HG03139 (cell line): ENCODE data around the gene USP53.
A peak's percentile ranks its signal among the peaks of the same experiment; 100 is the strongest.
"Not testable (repeated sequence)": the region's sequence is repeated elsewhere in the genome, so short reads cannot be mapped to it uniquely, and the experiment has no call there.

Source experiments
- ATAC-seq: cut with Tn5 transposase; IDR thresholded peaks from one replicate; pipeline ENCODE4 v1.9.1; 2021; ENCODE audit not compliant: unreplicated experiment

The USP53 gene

DNA sequence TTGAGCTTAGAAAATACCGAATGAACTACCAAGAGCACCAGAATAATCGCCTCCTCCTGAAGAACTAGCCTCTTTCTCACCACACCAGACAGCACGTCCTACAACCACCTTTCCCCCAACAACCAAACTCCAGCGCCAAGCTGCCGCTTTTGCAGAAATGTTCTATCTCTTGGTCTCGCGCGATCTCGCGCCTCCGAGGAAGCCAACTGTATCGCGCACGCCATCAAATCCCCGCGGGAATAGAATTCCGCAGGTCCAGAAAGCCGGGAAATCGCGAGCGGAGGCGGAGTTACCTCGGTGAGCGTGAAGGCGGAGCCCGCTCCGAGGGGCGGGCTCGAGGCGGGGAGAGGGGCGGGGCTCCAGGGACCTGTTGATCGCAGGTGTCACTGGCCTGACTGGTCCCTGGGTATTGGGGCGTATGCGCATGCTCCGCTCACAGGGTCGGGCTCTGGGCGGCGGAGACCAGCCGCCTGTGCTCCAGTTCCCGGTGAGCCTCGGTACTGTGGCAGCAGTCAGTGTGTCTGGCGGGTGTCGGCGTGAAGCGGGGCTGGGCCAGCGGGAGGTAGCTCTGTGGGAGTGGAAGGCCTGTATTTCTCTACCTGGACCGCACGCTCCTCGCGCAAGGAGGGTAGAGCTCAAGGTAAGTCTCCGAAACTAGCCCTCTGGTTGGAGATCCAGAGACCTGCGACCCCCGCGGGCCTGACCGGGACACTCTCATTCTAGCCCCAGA is at the start of gene USP53:
Gene USP53, plus strand, starts transcription at position 480 of the 730 bp plus-strand sequence. CDS start 27,047 bp downstream, outside the sequence.
- peak; percentile 90 for ATAC-seq

DNA sequence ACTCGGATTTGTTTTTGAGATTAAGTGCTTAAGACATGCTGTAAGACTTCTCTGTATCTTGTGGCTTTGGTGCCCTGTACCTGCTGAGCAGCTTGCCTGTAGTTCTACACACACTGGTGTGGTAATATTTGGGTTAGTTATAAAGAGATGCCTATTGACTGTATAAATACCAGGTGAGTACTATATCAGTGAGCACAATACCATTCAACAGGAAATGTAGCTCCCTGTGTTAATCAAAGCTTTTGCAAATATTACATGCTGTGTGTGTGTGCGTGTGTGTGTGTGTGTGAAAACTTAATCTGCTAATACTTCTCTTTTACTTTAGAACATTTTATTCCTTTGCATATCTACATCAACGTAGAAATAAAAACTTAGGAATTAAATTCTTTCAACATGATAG is 46.7 kb upstream of the USP53 start:
- no peak for ATAC-seq

DNA sequence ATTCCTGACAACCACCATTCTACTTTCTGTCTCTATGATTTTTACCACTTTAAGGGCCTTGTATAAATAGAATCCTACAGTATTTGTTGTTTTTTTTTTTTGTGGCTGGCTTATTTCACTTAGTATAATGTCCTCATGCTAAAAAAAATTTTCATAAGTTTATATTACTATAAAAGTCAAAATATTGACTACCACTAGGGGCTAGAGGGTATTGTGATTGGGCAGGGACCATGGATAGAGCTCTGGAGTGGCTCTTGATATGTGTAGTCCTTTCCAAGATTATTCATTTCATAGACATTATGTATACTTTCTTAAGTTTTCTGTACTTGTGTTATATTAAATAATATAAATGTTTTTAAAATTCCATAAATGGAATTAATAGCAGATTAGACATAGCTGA is 42.3 kb upstream of the USP53 start:
- no peak for ATAC-seq

DNA sequence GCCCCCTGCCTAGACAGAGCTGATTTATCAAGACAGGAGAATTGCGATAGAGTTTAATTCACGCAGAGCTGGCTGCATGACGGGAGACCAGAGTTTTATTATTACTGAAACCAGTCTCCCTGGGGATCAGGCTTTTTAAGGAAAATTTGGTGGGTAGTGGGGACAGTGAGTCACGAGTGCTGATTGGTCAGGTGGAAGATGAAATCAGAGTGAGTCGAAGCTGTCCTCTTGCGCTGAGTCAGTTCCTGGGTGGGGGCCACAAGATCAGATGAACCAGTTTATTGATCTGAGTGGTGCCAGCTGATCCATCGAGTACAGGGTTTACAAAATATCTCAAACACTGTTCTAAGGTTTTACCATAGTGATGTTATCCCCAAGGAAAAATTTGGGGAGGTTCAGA is 40.3 kb upstream of the USP53 start:
- ATAC-seq = no peak

DNA sequence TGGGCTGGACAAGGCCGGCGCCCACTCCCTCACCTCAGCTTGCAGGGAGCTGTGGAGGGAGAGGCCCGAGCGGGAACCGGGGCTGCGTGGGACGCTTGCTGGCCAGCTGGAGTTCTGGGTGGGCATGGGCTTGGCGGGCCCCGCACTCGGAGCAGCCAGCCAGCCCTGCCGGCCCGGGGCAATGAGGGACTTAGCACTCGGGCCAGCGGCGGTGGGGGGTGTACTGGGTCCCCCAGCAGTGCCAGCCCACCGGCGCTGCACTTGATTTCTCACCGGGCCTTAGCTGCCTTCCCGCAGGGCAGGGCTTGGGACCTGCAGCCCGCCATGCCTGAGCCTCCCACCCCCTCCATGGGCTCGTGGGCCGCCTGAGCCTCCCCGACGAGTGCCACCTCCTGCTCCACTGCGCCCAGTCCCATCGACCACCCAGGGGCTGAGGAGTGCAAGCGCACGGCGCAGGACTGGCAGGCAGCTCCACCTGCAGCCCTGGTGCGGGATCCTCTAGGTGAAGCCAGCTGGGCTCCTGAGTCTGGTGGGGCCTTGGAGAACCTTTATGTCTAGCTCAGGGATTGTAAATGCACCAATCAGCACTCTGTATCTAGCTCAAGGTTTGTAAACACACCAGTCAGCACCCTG is 38.7 kb upstream of the USP53 start:
- ATAC-seq = not testable (repeated sequence)

DNA sequence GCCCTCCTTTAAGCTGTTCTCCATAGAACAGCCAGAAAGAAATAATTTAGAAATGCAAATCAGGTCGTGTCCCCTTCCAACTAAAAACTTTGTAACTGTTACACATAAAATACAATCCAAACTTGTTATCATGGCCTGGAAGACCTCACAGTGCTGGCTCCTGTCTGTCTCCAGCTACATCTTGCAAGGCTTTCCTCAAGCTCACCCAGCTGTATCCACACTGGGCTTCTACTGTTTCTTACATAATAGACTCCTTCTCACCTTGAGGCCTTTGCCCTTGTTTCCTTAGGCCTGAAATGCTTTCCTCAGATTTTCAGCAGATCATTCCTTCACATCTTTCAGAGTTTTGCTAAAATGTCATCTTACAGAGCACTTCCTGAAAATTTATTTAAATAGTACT is 33.5 kb upstream of the USP53 start:
- ATAC-seq = no peak

DNA sequence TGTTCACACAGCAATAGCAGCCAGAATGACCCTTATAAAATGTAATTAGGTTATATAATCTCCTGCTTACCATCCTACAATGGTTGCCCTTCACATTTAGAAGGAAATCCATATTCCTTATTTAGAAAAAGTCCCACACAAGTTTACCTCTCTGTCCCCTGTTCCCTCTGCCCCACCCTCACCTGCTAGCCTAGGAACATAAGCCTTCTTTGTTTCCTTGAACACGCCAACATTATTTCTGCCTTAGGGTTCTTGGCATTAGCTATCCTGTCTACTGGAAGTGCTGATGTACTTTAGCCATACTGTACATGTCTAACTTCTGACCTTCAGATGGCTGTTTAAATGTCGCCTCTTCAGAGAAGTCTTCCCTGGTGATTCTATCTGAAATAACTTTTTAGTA is 28.4 kb upstream of the USP53 start:
- no peak for ATAC-seq

DNA sequence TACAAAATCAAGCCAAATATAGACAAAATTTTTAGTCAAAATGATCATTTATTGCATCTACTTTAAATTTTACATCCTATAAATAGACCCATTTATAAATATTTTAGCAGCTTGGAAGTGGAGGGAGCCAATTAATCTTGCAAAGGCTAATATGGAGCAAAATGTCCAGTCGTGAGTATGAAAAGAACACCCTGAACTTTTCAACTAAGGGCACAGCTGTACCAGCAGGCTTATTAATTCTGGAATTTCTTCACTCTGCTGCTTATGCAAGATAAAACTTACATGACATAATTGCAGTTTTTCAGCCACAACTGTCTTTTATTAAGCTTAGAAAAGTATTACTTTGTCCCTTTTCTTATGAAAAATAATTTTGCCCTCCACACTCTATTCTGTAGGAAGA is 22.9 kb upstream of the USP53 start:
- ATAC-seq = no peak

DNA sequence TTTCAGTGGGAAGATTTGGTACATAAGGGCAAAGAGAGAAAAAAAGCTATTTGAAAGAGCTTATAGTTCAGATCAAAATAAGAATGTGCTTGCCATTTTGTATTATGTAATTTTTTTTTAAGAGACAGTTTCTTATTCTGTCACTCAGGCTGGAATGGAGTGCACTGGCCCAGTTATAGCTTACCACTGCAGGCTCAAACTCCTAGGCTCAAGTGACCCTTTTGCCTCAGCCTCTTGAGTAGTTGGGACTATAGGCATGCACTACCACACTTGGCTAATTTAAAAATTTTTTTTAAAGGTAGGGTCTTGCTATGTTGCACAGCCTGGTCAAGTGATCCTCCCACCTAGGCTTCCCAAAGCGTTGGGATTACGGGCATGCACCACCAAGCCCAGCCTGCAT is 22.2 kb upstream of the USP53 start:
- ATAC-seq = no peak

DNA sequence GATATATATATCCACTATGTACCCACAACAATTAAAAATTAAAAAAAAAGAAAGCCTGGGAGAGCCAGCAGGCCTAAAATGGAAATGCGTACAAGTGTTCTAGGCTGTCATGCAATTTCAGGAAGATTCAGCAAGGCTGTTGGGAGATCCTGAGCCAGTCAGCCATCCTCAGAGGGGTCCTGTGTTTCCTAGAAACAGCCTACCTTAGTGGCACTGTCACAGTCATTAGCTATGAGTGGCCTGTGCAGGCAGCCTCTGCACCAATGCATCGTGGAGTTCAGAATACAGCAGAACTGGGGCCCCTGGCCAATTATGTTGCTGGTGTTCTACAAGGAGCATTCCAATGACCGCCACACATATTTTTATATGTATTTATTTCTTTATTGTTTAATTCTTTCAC is 21.0 kb upstream of the USP53 start:
- ATAC-seq = no peak

DNA sequence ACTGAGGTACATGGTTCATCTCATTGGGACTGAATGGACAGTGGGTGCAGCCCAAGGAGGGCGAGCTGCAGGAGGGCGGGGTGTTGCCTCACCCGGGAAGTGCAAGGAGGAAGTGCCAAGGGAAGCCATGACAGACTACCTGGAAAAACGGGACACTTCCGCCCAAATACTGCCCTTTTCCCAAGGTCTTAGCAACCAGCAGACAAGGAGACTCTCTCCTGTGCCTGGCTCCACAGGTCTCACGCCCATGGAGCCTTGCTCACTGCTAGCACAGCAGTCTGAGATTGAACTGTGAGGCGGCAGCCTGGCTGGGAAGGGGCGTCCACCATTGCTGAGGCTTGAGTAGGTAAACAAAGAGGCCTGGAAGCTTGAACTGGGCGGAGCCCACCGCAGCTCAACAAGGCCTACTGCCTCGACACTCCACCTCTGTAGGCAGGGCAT is 14.7 kb upstream of the USP53 start:
- no peak for ATAC-seq

DNA sequence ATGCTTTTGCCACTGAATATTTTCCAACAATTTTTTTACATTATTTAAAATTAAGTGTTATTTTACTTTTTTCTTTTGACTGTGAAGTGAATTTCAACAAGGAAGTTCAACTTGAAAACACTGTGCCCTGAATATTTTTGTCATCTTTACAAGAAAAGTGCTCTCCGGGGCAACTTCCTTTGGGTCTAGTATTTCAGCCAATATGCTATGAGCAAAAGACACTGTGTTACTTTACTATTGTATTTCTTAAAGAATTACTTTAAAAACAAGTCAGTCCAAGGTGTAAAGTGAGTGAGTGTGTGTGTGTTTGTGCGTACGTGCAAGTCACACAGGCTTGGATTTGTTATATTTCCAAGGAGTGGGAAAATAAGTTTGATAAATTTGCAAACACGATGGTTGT is 7.6 kb upstream of the USP53 start:
- ATAC-seq = no peak

DNA sequence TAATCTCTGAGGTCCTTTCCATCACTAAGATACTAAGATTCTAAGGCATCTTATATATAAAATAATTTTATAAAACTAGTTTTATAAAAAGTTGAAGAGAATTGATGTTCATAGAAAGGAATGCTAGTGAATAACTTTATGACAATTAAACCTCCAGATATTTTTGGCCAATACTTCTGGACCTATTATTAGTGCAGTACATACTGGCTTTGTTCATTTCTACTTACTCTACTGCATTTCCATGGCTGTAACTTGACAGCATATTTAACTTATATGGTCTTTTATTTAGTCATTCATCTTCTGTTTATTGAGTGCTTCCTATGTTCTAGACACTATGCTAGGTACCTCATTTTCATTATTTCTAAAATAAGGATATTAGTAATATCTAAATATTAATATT is 6.8 kb upstream of the USP53 start:
- ATAC-seq = no peak

DNA sequence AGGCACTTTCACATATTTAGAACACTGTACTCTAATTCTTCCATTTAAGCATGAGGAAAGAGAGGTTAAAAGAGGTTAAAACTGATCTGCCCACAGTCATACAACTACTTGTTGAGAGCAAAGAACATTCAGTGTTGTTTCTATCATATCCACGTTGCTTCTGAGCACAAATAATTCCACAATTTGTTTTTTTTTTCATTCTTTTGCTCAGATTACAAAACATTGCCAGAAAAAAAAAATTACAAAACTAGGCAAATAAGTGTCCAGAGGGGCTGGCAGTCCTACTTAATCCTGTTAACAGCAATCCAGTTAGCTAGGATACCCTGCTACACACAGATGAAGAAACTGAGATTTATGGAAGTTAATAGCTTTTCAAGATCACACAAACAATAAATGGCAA is 6.3 kb upstream of the USP53 start:
- no peak for ATAC-seq

DNA sequence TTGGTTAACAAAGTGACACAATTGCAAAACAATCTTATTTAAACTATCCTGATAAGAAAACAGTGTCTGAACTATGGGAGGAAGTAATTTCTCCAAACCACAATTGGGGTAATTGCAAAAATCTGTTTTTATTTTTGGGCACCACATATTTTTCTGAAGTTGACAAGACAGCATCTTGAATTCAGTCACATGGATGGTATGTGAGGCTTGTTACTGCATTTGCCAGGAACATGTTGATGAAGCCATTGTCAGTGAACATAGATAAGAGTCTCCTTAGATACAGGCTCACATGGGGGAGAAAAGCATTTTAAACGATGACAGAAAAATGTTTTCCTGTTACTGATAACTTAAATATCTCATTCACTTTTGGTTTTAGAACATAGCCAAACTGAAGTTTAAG is 5.5 kb upstream of the USP53 start:
- no peak for ATAC-seq

DNA sequence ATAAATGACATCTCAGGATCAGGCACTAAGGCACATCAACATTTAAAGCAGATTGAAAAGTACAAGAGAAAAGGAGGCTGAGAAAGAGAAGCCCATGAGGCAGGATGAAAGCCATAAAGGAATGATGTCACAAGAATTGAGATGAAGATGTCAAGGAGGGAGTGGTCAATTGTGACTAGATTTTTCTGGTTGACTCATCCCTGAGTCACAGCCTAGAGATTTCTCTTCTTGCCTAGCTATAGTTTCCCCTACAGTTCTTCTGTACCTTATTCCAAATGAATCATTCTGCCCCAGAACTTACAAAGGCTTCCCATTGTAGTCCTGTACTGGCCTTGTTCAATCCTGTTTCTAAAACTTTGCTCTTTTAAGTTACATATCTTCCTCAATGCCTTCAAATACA is 3.4 kb upstream of the USP53 start:
- ATAC-seq = no peak

DNA sequence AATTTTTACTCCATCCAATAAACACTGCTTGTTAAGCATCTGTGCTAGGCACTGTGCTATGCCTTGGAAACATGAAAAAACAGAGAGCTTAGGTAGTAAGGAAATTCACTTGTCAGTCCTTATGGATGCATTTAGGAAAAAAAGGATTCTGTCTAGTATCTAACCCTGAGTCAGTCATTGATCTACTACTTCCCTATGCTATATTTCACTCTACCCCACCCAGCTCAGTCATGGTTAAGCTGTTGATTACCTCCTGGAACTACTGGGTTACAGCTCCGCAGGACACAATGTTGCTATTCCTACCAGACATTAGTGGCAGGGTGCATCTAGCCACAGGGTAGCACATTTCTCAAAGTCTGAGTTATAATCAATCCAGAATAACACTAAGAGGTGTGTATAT is 2.9 kb upstream of the USP53 start:
- ATAC-seq = no peak

DNA sequence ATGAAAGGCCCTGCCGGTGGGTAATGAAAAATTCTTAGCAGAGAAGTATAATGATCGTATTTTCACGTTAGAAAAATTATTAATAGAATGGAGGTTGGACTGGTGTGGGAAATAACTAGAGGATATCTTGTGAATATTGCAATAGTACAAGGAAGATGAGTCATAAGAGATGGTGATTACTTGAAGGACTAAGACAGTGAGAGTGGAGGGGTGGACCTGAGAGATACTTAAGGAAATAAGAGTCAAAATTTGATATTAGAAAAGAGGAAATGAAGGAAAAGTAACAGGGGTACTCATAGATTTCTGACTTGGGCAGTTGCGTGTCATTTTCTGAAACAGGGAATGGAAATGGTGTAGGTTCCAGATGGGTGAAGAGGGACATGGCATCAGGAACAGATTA is 1.7 kb upstream of the USP53 start:
- no peak for ATAC-seq

DNA sequence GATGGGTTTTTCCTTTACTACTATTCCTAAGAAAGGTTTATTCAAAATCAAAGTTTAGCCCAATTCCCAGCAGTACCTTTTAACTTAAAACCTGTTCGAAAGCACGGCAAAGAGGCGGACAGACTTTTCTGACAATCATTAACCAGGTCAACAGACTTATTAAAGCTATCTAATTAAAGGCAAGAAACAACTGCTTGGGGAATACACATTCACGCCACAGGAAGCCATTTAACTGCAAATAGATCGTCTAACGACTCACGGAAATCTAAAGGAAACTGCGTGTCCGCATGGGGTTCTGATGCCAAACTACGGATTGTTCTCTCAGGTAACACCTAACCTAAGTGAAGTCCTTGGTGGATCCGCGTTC is 663 bp upstream of the USP53 start:
- ATAC-seq = peak; percentile 3

DNA sequence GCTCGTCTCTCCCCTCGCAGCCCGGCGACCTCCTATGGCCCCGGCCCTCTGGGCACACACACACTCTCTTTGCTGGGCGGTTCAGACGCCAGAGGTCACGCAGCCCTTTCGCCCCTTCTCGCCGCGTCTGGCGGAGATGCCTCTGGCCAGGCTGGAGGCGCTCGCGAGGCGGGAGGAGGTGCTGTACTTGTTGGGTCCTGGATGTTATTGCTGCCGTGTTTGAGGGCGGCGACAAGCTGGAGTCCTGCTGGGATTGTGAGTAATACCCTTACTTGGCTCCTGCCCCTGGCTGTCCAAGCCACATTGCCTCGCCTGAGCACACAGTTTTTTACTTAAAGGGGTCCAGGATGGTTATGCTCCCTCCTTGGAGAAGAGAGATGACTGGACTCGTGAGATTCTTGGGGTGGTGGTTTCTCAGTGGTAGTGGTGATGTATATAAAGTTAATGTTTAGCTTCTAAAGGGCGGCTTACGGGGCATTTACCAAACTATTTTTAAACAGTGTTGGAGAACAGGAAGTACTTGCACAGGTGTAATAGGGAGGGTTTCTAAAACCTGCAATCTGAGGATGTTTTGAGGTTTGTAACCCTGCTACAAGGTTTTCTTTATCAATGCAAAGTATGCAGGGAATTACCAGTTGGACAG is 572 bp downstream of the USP53 start:
- ATAC-seq = peak; percentile 43

DNA sequence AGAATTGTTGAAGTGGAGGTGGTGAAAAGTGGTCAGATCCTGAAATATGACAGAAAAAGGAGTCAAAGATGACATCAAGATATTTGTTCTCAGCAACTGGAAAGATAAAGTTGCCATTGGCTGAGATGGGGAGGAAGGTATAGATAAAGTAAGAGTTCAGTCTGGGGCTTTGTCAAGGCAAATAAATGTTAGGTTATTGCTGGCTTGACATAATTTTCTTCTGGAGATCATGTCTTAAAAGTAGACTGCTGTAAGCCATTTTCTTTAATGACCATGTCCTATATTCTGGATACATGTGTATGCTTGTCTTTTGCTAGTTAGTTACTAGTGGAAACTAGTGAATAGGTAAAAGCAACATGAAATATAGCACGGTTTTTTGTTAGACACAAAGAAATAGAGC is 5.6 kb downstream of the USP53 start:
- ATAC-seq = no peak

DNA sequence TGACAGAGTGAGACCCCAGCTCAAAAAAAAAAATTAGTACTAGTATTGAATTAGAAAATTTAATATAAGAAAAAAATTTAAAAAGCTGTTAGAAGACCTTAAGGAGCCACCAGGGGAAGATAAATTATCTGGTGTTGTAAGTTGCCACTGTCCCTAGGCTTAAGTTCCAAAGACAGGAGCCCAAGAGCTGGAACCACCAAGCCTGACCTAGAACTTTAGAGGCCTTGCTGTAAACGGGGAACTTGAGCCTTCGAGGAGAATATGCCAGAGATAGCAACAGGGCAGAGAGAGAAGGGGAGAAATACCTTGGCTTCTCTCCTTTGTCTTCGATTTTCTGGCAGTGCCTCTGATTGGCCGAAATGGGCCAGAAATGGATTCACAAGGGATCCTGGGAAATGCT is 8.9 kb downstream of the USP53 start:
- no peak for ATAC-seq
